Caco-2 (cell line): ENCODE data around the gene C10orf143. TPM values are rescaled to one million over a fixed set of nuclear protein-coding genes. Genes with fewer than 3 reads are reported as not detected.

Source experiments
- BruUV-seq: library from RNA; stranded (reverse); fragments of 400-500 nt; replicated peaks from 2 replicates; lab custom pipeline; 2021; lab: Mats Ljungman, UMichigan
- CTCF ChIA-PET: fragments of 300-600 bp; sonication (Branson Sonifier 250); formaldehyde crosslinking; loops from one replicate; lab custom pipeline; 2022; ENCODE audit warnings: antibody characterized with exemption; lab: Charles Lee
- POLR2A ChIA-PET: fragments of 300-600 bp; sonication (Branson Sonifier 250); formaldehyde crosslinking; loops from one replicate; lab custom pipeline; 2022; ENCODE audit warnings: antibody characterized with exemption; lab: Charles Lee
- DNase-seq, 2 experiments: peaks; one replicate each; pipeline versions ENCODE4 v3.0.0 to v3.0.0-alpha.2; 2020 to 2022
- H3K27me3 ChIP-seq: replicated peaks from 2 replicates; pipeline ENCODE4 v1.6.0; 2011; ENCODE audit warnings: low read length; ENCODE audit not compliant: control insufficient read depth, insufficient read depth
- H3K36me3 ChIP-seq: 2 replicates; pipeline ENCODE4 v1.5.1; 2011; ENCODE audit warnings: low read length; ENCODE audit not compliant: control insufficient read depth, insufficient read depth
- H3K4me1 ChIP-seq: fragments of 250-450 bp; sonication (Bioruptor Pico); 2 replicates; pipeline ENCODE4 v1.5.1; 2020; ENCODE audit warnings: mild to moderate bottlenecking
- H3K4me3 ChIP-seq: 2 replicates; pipeline ENCODE4 v1.5.1; 2011; ENCODE audit warnings: low read depth, mild to moderate bottlenecking, control low read depth, low read length
- H3K9me3 ChIP-seq: fragments of 250-450 bp; sonication (Bioruptor Pico); 2 replicates; pipeline ENCODE4 v1.5.1; 2020; ENCODE audit warnings: mild to moderate bottlenecking, moderate library complexity
- H3K27ac Mint-ChIP-seq: one replicate; pipeline ENCODE4 v1.8.0; 2022; ENCODE audit warnings: mixed read lengths; ENCODE audit not compliant: unreplicated experiment
- H3K27me3 Mint-ChIP-seq: one replicate; pipeline ENCODE4 v1.8.0; 2022; ENCODE audit warnings: mixed read lengths; ENCODE audit not compliant: insufficient read depth, unreplicated experiment
- H3K36me3 Mint-ChIP-seq: one replicate; pipeline ENCODE4 v1.8.0; 2022; ENCODE audit warnings: mild to moderate bottlenecking, mixed read lengths; ENCODE audit not compliant: insufficient read depth, unreplicated experiment
- H3K4me1 Mint-ChIP-seq: one replicate; pipeline ENCODE4 v1.8.0; 2022; ENCODE audit warnings: low read depth, mixed read lengths; ENCODE audit not compliant: unreplicated experiment
- H3K4me3 Mint-ChIP-seq: one replicate; pipeline ENCODE4 v1.8.0; 2022; ENCODE audit warnings: mild to moderate bottlenecking, moderate library complexity, mixed read lengths; ENCODE audit not compliant: unreplicated experiment
- H3K9me3 Mint-ChIP-seq: one replicate; pipeline ENCODE4 v1.8.0; 2022; ENCODE audit warnings: mixed read lengths; ENCODE audit not compliant: unreplicated experiment
- intact Hi-C: fragments of 100-400 bp; cut with micrococcal nuclease; formaldehyde crosslinking; loops from one replicate; pipeline ENCODE4 v1.10.0; 2022; ENCODE audit not compliant: unreplicated experiment
- total RNA-seq: library from RNA; stranded (reverse); gene quantifications from 2 replicates; pipeline ENCODE4 v1.2.3, GENCODE V29; 2022
- TF ChIP-seq, protein P1 (sequence below), 2 experiments: fragments of 200-600 bp in 1 of 2; IDR thresholded peaks; 1 replicate in 1 of 2; 2 replicates in 1 of 2; pipeline versions ENCODE4 v1.5.1 to v1.8.0; 2011 to 2022; ENCODE audit warnings: antibody characterized with exemption in 1 of 2, control low read depth in 1 of 2, inconsistent platforms in 1 of 2, low read depth in 1 of 2, low read length in 1 of 2, mild to moderate bottlenecking in 1 of 2, moderate library complexity in 1 of 2; ENCODE audit not compliant: insufficient read depth in 1 of 2, severe bottlenecking in 1 of 2, unreplicated experiment in 1 of 2

C10orf143 gene
- total RNA-seq, 1 experiment from 2014 or later, result 0.54 TPM

DNA sequence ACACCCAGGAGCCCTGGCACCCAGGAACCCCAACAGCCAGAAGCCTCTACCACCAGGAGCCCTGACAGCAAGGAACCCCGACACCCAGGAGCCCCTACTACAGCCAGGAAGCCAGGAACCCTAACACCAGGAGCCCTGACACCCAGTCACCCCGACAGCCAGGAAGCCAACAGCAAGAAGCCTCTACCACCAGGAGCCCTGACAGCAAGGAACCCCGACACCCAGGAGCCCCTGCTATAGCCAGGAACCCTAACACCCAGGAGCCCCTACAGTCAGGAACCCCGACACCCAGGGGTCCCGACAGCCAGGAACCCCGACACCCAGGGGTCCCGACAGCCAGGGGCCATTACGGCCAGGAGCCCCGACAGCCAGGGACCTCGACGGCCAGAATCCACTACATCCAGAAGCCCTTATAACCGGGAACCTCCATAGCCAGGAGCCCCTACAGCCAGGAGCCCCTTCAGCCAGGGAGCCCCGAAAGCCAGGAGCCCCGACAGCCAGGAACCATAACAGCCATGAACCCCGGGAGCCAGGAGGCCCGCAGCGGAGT, 25.1 kb upstream of the C10orf143 start:
- Mint-ChIP-seq H3K9me3 (no peaks in the 10 kb centered on the region), H3K36me3 (peaks cover 25% of the 10 kb centered on the region), H3K4me3 (peak overlapping the region; percentile 84), H3K27ac (peak overlapping the region; percentile 50), H3K4me1 (peaks cover 7% of the 10 kb centered on the region), H3K27me3 (no peaks in the 10 kb centered on the region)
- no peak for DNase-seq
- Histone ChIP-seq H3K27me3 (no peaks in the 10 kb centered on the region), H3K4me3 (peak overlapping the region; percentile 95), H3K4me1 (peaks cover 10% of the 10 kb centered on the region), H3K36me3 (no peaks in the 10 kb centered on the region), H3K9me3 (no peaks in the 10 kb centered on the region)
- intact Hi-C loops, result loop anchor here (1.0 to 2.0 kb wide), 2 partner anchors 24 to 43 kb away; no protein-coding TSS in a partner anchor
- ChIA-PET POLR2A (interaction anchor here (0.6 to 1.9 kb wide), 3 partner anchors 8 to 36 kb away, joined by 3 to 66 read pairs (median 5); partner anchors contain the start of gene C10orf143), CTCF (interaction anchor here (1.1 to 2.5 kb wide), 2 partner anchors 8 to 25 kb away, joined by 7 to 33 read pairs; partner anchors contain the start of gene C10orf143)
- TSS peak; percentile 55 for BruUV-seq
- TF ChIP-seq, protein P1, sequence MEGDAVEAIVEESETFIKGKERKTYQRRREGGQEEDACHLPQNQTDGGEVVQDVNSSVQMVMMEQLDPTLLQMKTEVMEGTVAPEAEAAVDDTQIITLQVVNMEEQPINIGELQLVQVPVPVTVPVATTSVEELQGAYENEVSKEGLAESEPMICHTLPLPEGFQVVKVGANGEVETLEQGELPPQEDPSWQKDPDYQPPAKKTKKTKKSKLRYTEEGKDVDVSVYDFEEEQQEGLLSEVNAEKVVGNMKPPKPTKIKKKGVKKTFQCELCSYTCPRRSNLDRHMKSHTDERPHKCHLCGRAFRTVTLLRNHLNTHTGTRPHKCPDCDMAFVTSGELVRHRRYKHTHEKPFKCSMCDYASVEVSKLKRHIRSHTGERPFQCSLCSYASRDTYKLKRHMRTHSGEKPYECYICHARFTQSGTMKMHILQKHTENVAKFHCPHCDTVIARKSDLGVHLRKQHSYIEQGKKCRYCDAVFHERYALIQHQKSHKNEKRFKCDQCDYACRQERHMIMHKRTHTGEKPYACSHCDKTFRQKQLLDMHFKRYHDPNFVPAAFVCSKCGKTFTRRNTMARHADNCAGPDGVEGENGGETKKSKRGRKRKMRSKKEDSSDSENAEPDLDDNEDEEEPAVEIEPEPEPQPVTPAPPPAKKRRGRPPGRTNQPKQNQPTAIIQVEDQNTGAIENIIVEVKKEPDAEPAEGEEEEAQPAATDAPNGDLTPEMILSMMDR (IDR thresholded peaks at IDR 0.05; ENCODE audit: insufficient read depth in 1 of 2, low read depth in 1 of 2, low read length in 1 of 2, severe bottlenecking in 1 of 2, unreplicated experiment in 1 of 2), result no peak

DNA sequence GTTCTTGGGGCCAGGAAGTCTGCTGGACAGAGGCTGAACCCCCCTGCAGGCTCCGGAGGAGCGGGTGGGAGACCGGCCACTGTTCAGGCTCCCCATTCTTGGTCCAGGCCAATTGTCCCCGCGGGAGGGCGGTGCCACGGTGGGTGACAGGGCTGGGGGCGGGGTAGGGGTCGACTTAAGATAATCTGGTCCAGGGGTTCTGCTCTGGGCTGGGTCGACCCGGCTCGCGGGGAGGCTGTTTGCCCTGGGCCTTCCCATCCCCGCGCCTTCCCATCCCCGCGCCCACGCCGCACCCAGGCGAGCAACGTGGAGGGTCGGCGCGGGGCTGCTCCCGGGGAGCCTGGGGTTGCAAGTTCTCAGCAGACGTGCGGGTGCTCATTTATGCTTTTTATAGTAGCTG, 18.3 kb upstream of the C10orf143 start:
- intact Hi-C loops, result loop anchor here (1.0 kb wide), 1 partner anchor 18 kb away; no protein-coding TSS in a partner anchor
- no peak overlapping the region for H3K27ac Mint-ChIP-seq
- TF ChIP-seq, protein P1 (IDR thresholded peaks at IDR 0.05; ENCODE audit: insufficient read depth in 1 of 2, low read depth in 1 of 2, low read length in 1 of 2, severe bottlenecking in 1 of 2, unreplicated experiment in 1 of 2), result no peak
- no peak for DNase-seq
- H3K4me3 Mint-ChIP-seq, result no peak overlapping the region
- Histone ChIP-seq H3K4me3 (no peak overlapping the region), H3K36me3 (no peaks in the 10 kb centered on the region), H3K9me3 (no peaks in the 10 kb centered on the region), H3K4me1 (no peaks in the 10 kb centered on the region), H3K27me3 (no peaks in the 10 kb centered on the region)
- no peaks in the 10 kb centered on the region for H3K27me3 Mint-ChIP-seq
- no peaks in the 10 kb centered on the region for H3K36me3 Mint-ChIP-seq
- BruUV-seq, result no TSS peak
- ChIA-PET POLR2A (interaction anchor here (1.7 kb wide), 1 partner anchor 18 kb away, joined by 15 read pairs; the partner anchor contains the start of gene C10orf143), CTCF (no interaction called here)
- H3K4me1 Mint-ChIP-seq, result peaks cover 7% of the 10 kb centered on the region
- H3K9me3 Mint-ChIP-seq, result no peaks in the 10 kb centered on the region

DNA sequence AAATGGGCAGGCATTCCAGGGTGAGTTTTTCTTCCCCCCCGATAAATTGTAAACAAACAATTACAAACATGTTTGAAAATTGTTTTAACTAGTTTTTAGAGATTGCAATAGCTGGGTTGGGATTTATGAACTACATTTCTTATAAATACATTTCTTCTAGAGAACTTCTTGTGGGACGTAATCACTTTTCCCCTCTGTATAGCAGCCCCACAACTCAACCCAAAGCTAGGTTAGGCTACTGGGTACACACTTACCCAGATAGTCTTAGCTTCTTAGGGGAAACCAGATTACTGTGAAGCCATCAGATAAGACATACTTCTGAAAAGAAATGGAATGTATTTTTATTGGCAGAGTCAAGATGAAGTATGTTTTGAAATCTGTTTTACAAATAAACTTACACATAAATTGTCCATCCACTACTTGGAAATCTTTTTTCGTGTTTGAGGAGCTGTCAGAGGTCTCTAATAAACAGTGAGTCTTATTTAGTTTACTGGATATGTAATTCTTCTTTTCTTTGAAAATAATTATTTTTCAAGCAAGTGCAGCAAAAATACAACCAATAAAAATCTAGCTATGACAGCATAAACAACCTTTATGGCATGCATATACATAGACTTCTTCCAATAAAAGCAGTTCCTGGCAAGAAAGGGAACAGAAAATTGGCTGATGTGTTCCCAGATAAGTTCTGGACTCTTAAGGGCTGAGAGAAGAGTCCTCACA, 17.6 kb upstream of the C10orf143 start:
- ChIA-PET POLR2A (interaction anchor here (1.0 to 1.7 kb wide), 2 partner anchors 8 to 18 kb away, joined by 5 to 15 read pairs; partner anchors contain the start of genes C10orf143 and GLRX3), CTCF (interaction anchor here (1.0 to 1.4 kb wide), 3 partner anchors 8 to 18 kb away, joined by 7 to 17 read pairs (median 9); partner anchors contain the start of genes C10orf143 and GLRX3)
- H3K27me3 ChIP-seq, result no peaks in the 10 kb centered on the region
- TF ChIP-seq, protein P1 (IDR thresholded peaks at IDR 0.05; ENCODE audit: insufficient read depth in 1 of 2, low read depth in 1 of 2, low read length in 1 of 2, severe bottlenecking in 1 of 2, unreplicated experiment in 1 of 2), result no peak
- peaks cover 7% of the 10 kb centered on the region for H3K4me1 Mint-ChIP-seq
- no peaks in the 10 kb centered on the region for H3K27me3 Mint-ChIP-seq
- intact Hi-C loops, result loop anchor here (1.0 kb wide), 1 partner anchor 17 kb away; no protein-coding TSS in a partner anchor
- no TSS peak for BruUV-seq
- no peak overlapping the region for H3K4me3 ChIP-seq
- H3K9me3 ChIP-seq, result no peaks in the 10 kb centered on the region
- H3K27ac Mint-ChIP-seq, result no peak overlapping the region
- no peaks in the 10 kb centered on the region for H3K36me3 ChIP-seq
- H3K9me3 Mint-ChIP-seq, result no peaks in the 10 kb centered on the region
- no peaks in the 10 kb centered on the region for H3K4me1 ChIP-seq
- H3K36me3 Mint-ChIP-seq, result no peaks in the 10 kb centered on the region
- peak overlapping the region; percentile 55 for H3K4me3 Mint-ChIP-seq
- DNase-seq, result no peak
